A673 (cell line): ENCODE measurements around the gene SLC17A2. TPM values are rescaled to one million over a fixed set of nuclear protein-coding genes. Genes with fewer than 3 reads are reported as not detected.

Source experiments
- BruUV-seq: library from RNA; stranded (reverse); fragments of 400-500 nt; replicated peaks from 2 replicates; lab custom pipeline; 2021; lab: Mats Ljungman, UMichigan
- CTCF ChIA-PET: fragments of 300-600 bp; sonication (Branson Sonifier 250); formaldehyde crosslinking; loops from one replicate; lab custom pipeline; 2022; ENCODE audit warnings: antibody characterized with exemption; lab: Charles Lee
- POLR2A ChIA-PET: fragments of 300-600 bp; sonication (Branson Sonifier 250); formaldehyde crosslinking; loops from one replicate; lab custom pipeline; 2022; ENCODE audit warnings: antibody characterized with exemption; ENCODE audit not compliant: low non-redundant PET; lab: Charles Lee
- DNase-seq: peaks from one replicate; pipeline ENCODE4 v3.0.0-alpha.2; 2015; ENCODE audit warnings: low spot score
- H3K27ac ChIP-seq: fragments of 200-600 bp; sonication (generic); 2 replicates; pipeline ENCODE4 v1.5.1; 2016; ENCODE audit warnings: mixed run types, low read depth, mild to moderate bottlenecking, mixed read lengths, antibody characterized with exemption, low read length; ENCODE audit not compliant: poor library complexity, severe bottlenecking
- H3K27me3 ChIP-seq: fragments of 200-600 bp; sonication (generic); replicated peaks from 2 replicates; pipeline ENCODE4 v1.6.1; 2017; ENCODE audit warnings: mixed run types, low read depth, mild to moderate bottlenecking, mixed read lengths, antibody characterized with exemption, low read length; ENCODE audit not compliant: insufficient read depth, poor library complexity
- H3K36me3 ChIP-seq: fragments of 200-600 bp; sonication (generic); 2 replicates; pipeline ENCODE4 v1.6.1; 2016; ENCODE audit warnings: mixed run types, mild to moderate bottlenecking, mixed read lengths, antibody characterized with exemption, low read length; ENCODE audit not compliant: insufficient read depth, poor library complexity, severe bottlenecking
- H3K4me1 ChIP-seq: fragments of 200-600 bp; sonication (generic); 2 replicates; pipeline ENCODE4 v1.6.1; 2017; ENCODE audit warnings: mixed run types, mild to moderate bottlenecking, mixed read lengths, antibody characterized with exemption, low read length; ENCODE audit not compliant: insufficient read depth, poor library complexity, severe bottlenecking
- H3K4me3 ChIP-seq: fragments of 200-600 bp; sonication (generic); 2 replicates; pipeline ENCODE4 v1.5.1; 2016; ENCODE audit warnings: low read depth, mixed run types, mild to moderate bottlenecking, mixed read lengths, low read length; ENCODE audit not compliant: poor library complexity, severe bottlenecking
- H3K9me3 ChIP-seq: fragments of 200-600 bp; sonication (generic); 2 replicates; pipeline ENCODE4 v1.6.1; 2016; ENCODE audit warnings: mixed run types, low read depth, mild to moderate bottlenecking, mixed read lengths, antibody characterized with exemption, low read length; ENCODE audit not compliant: poor library complexity, severe bottlenecking
- EZH2 ChIP-seq: fragments of 200-600 bp; sonication (generic); IDR thresholded peaks from 2 replicates; pipeline ENCODE4 v1.6.1; 2017; ENCODE audit warnings: borderline replicate concordance, low read depth, mild to moderate bottlenecking, mixed read lengths, antibody characterized with exemption, low read length; ENCODE audit not compliant: poor library complexity, severe bottlenecking
- intact Hi-C: fragments of 100-400 bp; cut with micrococcal nuclease; formaldehyde crosslinking; loops from one replicate; pipeline ENCODE4 v1.10.0; 2022; ENCODE audit not compliant: unreplicated experiment
- total RNA-seq: library from RNA; stranded (reverse); gene quantifications from 2 replicates; pipeline ENCODE4 v1.2.3, GENCODE V29; 2021
- TF ChIP-seq, protein P1 (sequence below): fragments of 300-800, 200-600 bp; sonication (generic); conservative IDR thresholded peaks from 2 replicates; pipeline ENCODE4 v1.5.1; 2017; ENCODE audit warnings: low read depth, mild to moderate bottlenecking, antibody characterized with exemption, low read length, moderate library complexity, mixed read lengths

SLC17A2 gene
- total RNA-seq, 1 experiment from 2014 or later, result not detected

DNA sequence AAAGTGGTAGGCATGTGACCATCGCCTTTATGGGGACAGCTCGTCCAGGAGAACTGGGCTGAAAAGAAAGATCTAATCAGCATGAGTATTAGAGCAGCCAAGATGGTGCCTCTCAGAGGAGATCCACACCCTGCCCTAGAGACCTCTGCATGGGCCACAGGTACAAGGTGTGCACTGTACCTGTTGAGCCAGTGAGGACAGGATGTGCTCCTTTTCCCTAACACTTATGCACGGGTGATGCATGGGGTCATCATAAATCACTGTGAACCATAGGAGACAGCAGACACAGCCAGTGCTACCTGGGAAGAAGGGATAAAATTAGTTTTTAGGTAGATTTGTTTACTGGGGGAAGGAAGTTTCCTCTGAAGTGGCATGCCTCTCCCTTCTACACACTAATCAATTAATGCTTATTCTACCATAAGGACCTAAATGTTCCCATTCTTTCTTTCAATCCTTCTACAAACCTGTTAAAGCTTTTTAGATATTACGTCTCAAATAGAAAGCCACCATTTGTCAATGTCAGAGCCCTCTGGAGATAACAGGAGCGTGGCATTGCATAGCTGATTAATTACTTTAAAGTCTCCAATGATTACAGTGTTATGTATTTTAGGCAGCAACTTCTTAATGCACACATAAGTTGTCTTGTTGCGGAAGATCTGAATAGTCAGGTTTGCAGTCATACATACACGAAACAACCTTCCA is 13.6 kb downstream of the SLC17A2 start:
- no TSS peak for BruUV-seq
- Histone ChIP-seq H3K36me3 (no peaks in the 10 kb centered on the region), H3K4me1 (no peaks in the 10 kb centered on the region), H3K4me3 (no peak overlapping the region), H3K27me3 (no peaks in the 10 kb centered on the region), H3K9me3 (no peaks in the 10 kb centered on the region), H3K27ac (no peak overlapping the region)
- intact Hi-C loops, result no loop called here
- TF ChIP-seq, protein P1, sequence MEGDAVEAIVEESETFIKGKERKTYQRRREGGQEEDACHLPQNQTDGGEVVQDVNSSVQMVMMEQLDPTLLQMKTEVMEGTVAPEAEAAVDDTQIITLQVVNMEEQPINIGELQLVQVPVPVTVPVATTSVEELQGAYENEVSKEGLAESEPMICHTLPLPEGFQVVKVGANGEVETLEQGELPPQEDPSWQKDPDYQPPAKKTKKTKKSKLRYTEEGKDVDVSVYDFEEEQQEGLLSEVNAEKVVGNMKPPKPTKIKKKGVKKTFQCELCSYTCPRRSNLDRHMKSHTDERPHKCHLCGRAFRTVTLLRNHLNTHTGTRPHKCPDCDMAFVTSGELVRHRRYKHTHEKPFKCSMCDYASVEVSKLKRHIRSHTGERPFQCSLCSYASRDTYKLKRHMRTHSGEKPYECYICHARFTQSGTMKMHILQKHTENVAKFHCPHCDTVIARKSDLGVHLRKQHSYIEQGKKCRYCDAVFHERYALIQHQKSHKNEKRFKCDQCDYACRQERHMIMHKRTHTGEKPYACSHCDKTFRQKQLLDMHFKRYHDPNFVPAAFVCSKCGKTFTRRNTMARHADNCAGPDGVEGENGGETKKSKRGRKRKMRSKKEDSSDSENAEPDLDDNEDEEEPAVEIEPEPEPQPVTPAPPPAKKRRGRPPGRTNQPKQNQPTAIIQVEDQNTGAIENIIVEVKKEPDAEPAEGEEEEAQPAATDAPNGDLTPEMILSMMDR, result no peak
- CTCF ChIA-PET, result no interaction called here
- POLR2A ChIA-PET, result no interaction called here
- DNase-seq, result no peak

DNA sequence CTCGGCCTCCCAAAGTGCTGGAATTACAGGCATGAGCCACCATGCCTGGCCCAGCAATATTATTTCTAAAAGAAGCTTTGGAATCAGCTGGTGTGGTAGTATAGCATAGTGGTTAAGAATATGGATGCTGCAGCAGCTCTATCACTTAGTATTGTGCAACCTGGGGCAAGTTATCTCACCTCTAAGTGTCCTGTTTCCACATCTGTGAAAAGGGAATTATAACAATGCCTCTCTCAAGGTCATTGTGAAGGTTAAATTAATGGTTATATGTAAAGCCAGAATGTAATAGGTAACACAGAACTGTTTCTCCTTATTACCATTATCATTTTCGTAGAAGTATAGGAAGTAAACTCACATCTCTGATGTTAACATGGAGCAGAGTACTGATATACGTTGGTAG is 14.2 kb downstream of the SLC17A2 start:
- intact Hi-C loops, result no loop called here
- CTCF ChIA-PET, result no interaction called here

DNA sequence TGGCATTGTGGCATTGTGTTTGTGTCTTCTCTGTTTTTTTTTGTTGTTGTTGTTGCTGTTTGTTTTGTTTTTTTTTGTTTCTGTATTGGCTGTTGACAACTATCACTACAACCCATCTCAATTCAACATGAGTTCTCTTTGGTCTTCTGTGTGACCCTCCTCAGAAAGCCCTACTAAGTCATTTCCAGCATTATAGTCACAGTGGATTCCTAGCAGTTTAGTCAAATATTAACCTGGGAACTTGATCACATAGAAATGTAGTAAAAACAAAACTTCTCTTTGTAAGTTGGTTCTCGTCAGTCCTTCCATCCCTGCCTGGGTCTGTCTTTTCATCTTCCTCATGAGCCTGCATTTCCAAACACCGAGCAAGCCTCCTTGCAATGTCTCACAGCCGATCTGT is 16.8 kb downstream of the SLC17A2 start:
- Histone ChIP-seq H3K4me1 (no peaks in the 10 kb centered on the region), H3K36me3 (no peaks in the 10 kb centered on the region), H3K9me3 (no peaks in the 10 kb centered on the region), H3K27me3 (no peaks in the 10 kb centered on the region), H3K4me3 (no peak overlapping the region), H3K27ac (no peak overlapping the region)
- POLR2A ChIA-PET, result no interaction called here
- BruUV-seq, result no TSS peak
- no peak for DNase-seq
- TF ChIP-seq EZH2, result no peak
- TF ChIP-seq, protein P1, result no peak
- intact Hi-C loops, result no loop called here
- CTCF ChIA-PET, result no interaction called here

More for the DNA sequence above, 14.2 kb downstream of the SLC17A2 start:
- no peaks in the 10 kb centered on the region for H3K36me3 ChIP-seq
- POLR2A ChIA-PET, result no interaction called here
- BruUV-seq, result no TSS peak
- H3K27me3 ChIP-seq, result no peaks in the 10 kb centered on the region
- no peak for TF ChIP-seq EZH2
- TF ChIP-seq, protein P1, result no peak
- H3K4me3 ChIP-seq, result no peak overlapping the region
- no peak overlapping the region for H3K27ac ChIP-seq
- no peak for DNase-seq
- no peaks in the 10 kb centered on the region for H3K9me3 ChIP-seq
- H3K4me1 ChIP-seq, result no peaks in the 10 kb centered on the region
